B cell (primary cell): ENCODE measurements around the gene TRIOBP. TPM values are rescaled to one million over a fixed set of nuclear protein-coding genes. Genes with fewer than 3 reads are reported as not detected.

ENCODE experiments used
- ATAC-seq: fragments of 200-7000 bp; cut with Tn5 transposase; one replicate; pipeline ENCODE4 v1.10.0; 2021; ENCODE audit warnings: low read depth, mild to moderate bottlenecking, moderate number of reproducible peaks, moderate library complexity
- CTCF ChIA-PET: fragments of 350-600 bp; sonication (Branson Sonifier 250); formaldehyde crosslinking; loops from one replicate; lab custom pipeline; 2021; ENCODE audit warnings: antibody characterized with exemption, inconsistent platforms; lab: Charles Lee
- POLR2A ChIA-PET: fragments of 350-600 bp; sonication (Branson Sonifier 250); formaldehyde crosslinking; loops from one replicate; lab custom pipeline; 2021; ENCODE audit warnings: antibody characterized with exemption; lab: Charles Lee
- DNase-seq: peaks from one replicate; pipeline ENCODE4 v3.0.0; 2013
- H2AFZ ChIP-seq: 2 replicates; pipeline ENCODE4 v1.6.1; 2012; ENCODE audit warnings: mild to moderate bottlenecking, low read depth, low read length; ENCODE audit not compliant: insufficient read depth, poor library complexity, severe bottlenecking
- H3K27ac ChIP-seq, 2 donors: 1 replicate in 1 of 2; 2 replicates in 1 of 2; pipeline ENCODE4 v1.5.1; 2012 to 2013; ENCODE audit warnings: low read length in 2 of 2, mild to moderate bottlenecking in 2 of 2, moderate library complexity in 1 of 2
- H3K27me3 ChIP-seq, 4 experiments: fragments of 200-600 bp in 1 of 4; sonication (generic) in 1 of 4; replicated peaks in 1 of 4; 1 replicate in 2 of 4; 2 replicates in 2 of 4; pipeline versions ENCODE4 v1.6.1 to v1.7.0; 2013 to 2016; ENCODE audit warnings: low read length in 3 of 4, mild to moderate bottlenecking in 2 of 4, mixed read lengths in 1 of 4, moderate library complexity in 1 of 4; ENCODE audit not compliant: insufficient read depth in 4 of 4, control insufficient read depth in 3 of 4; ENCODE audit errors: control extremely low read depth in 1 of 4
- H3K36me3 ChIP-seq, 2 experiments: replicated peaks in 1 of 2; 1 replicate in 1 of 2; 2 replicates in 1 of 2; pipeline versions ENCODE4 v1.6.1 to v1.7.1; 2013; ENCODE audit warnings: low read length in 1 of 2; ENCODE audit not compliant: insufficient read depth in 2 of 2, control insufficient read depth in 1 of 2; ENCODE audit errors: control extremely low read depth in 1 of 2, extremely low read depth in 1 of 2
- H3K4me1 ChIP-seq, 2 donors: fragments of 200-600 bp in 1 of 2; sonication (generic) in 1 of 2; 1 replicate in 1 of 2; 2 replicates in 1 of 2; pipeline versions ENCODE4 v1.5.1 to v1.6.1; 2013 to 2017; ENCODE audit warnings: low read length in 2 of 2; ENCODE audit not compliant: control insufficient read depth in 2 of 2, insufficient read depth in 2 of 2
- H3K4me2 ChIP-seq: replicated peaks from 2 replicates; pipeline ENCODE3; 2012; ENCODE audit warnings: mild to moderate bottlenecking, low read depth, low read length; ENCODE audit not compliant: poor library complexity, severe bottlenecking
- H3K4me3 ChIP-seq, 5 experiments: fragments of 200-600 bp in 1 of 5; sonication (generic) in 1 of 5; 1 replicate in 3 of 5; 2 replicates in 2 of 5; pipeline versions ENCODE4 v1.5.1 to v1.7.0; 2011 to 2016; ENCODE audit warnings: low read length in 4 of 5, mild to moderate bottlenecking in 4 of 5, low read depth in 2 of 5, control low read depth in 1 of 5, moderate library complexity in 1 of 5; ENCODE audit not compliant: insufficient read depth in 1 of 5; ENCODE audit errors: control extremely low read depth in 1 of 5, extremely low read depth in 1 of 5
- H3K79me2 ChIP-seq: fragments of 200-600 bp; sonication (generic); one replicate; pipeline ENCODE4 v1.6.0; 2016; ENCODE audit warnings: low read length; ENCODE audit not compliant: control insufficient read depth, insufficient read depth
- H3K9ac ChIP-seq: fragments of 200-600 bp; sonication (generic); 2 replicates; pipeline ENCODE4 v1.6.1; 2017; ENCODE audit warnings: mild to moderate bottlenecking, low read length, moderate library complexity
- H3K9me3 ChIP-seq, 3 donors: one replicate each; pipeline versions ENCODE4 v1.6.1 to v1.7.1; 2013; ENCODE audit warnings: low read length in 2 of 3; ENCODE audit not compliant: control insufficient read depth in 2 of 3, insufficient read depth in 1 of 3; ENCODE audit errors: control extremely low read depth in 1 of 3
- H4K20me1 ChIP-seq: 2 replicates; pipeline ENCODE4 v1.6.0; 2012; ENCODE audit warnings: mild to moderate bottlenecking, low read length; ENCODE audit not compliant: insufficient read depth, control insufficient read depth, poor library complexity, severe bottlenecking
- H3K27ac Mint-ChIP-seq: one replicate; pipeline ENCODE4 v1.8.0; 2021; ENCODE audit warnings: mixed read lengths
- H3K27me3 Mint-ChIP-seq: one replicate; pipeline ENCODE4 v1.8.0; 2021; ENCODE audit warnings: mixed read lengths
- H3K4me1 Mint-ChIP-seq: one replicate; pipeline ENCODE4 v1.8.0; 2021; ENCODE audit warnings: mixed read lengths
- H3K4me3 Mint-ChIP-seq: one replicate; pipeline ENCODE4 v1.8.0; 2021; ENCODE audit warnings: mixed read lengths
- H3K9me3 Mint-ChIP-seq: one replicate; pipeline ENCODE4 v1.8.0; 2022; ENCODE audit warnings: mixed read lengths; ENCODE audit not compliant: insufficient read depth
- CTCF ChIP-seq: fragments of 200-600 bp; IDR thresholded peaks from one replicate; pipeline ENCODE4 v1.8.0; 2022; ENCODE audit warnings: antibody characterized with exemption, mild to moderate bottlenecking
- EZH2 ChIP-seq: IDR thresholded peaks from 2 replicates; pipeline ENCODE4 v1.6.1; 2012; ENCODE audit warnings: borderline replicate concordance, low read depth, mild to moderate bottlenecking, moderate library complexity, low read length; ENCODE audit not compliant: insufficient read depth, poor library complexity, severe bottlenecking
- WGBS: methylation state at CpG from one replicate; pipeline ENCODE4 v1.1.5; 2013; ENCODE audit warnings: missing lambda C conversion rate; ENCODE audit not compliant: insufficient coverage; 5-methylcytosine and 5-hydroxymethylcytosine counted together
- intact Hi-C: fragments of 100-400 bp; cut with micrococcal nuclease; formaldehyde crosslinking; loops from one replicate; pipeline ENCODE4 v1.10.0; 2022
- polyA plus RNA-seq: library from polyadenylated mRNA; depleted of rRNA; stranded (reverse); fragments of >200 nt; gene quantifications from 2 replicates; pipeline ENCODE4 v1.2.3, GENCODE V29; 2012
- total RNA-seq, 2 donors: library from RNA; stranded (reverse); fragments of 120-200 nt in 1 of 2; gene quantifications; 1 replicate in 1 of 2; 2 replicates in 1 of 2; pipeline versions ENCODE4 v1.2.3 to v1.2.4, GENCODE V29; 2013 to 2022

The TRIOBP gene
- total and polyA plus RNA-seq, 2 donors (not counting 1 experiment from before 2014, with no cell fraction given), result 26.8 to 47.5 TPM

- Histone ChIP-seq H3K27me3 (no peaks in the 10 kb centered on the region), H3K27ac (no peak overlapping the region), H4K20me1 (no peaks in the 10 kb centered on the region), H3K36me3 (peaks cover 0 to 58% of the 10 kb centered on the region in 2 experiments), H3K4me1 (peaks cover 9 to 21% of the 10 kb centered on the region in 2 donors), H3K79me2 (peaks cover 15% of the 10 kb centered on the region), H3K9ac (no peak overlapping the region), H3K9me3 (no peaks in the 10 kb centered on the region), H3K4me2 (no peak overlapping the region), H2AFZ (no peak overlapping the region), H3K4me3 (no peak overlapping the region)
- Mint-ChIP-seq H3K27me3 (no peaks in the 10 kb centered on the region), H3K27ac (no peak overlapping the region), H3K4me3 (no peak overlapping the region), H3K9me3 (no peaks in the 10 kb centered on the region), H3K4me1 (peaks cover 19% of the 10 kb centered on the region)
- no peak for TF ChIP-seq EZH2
- no peak for TF ChIP-seq CTCF
- WGBS, result 100% methylated on average over 6 of the region's 7 CpGs
- CTCF ChIA-PET, result interaction anchor here (0.8 kb wide), 1 partner anchor 47 kb away, joined by 3 read pairs; no protein-coding TSS in a partner anchor
- no peak for DNase-seq
- intact Hi-C loops, result no loop called here
- POLR2A ChIA-PET, result no interaction called here
- no peak for ATAC-seq
These were observed 6.4 kb upstream of the TRIOBP start for GRCh38 chr22:37690407-37690806.

- H3K27ac ChIP-seq, result no peak overlapping the region
- Mint-ChIP-seq H3K4me3 (no peak overlapping the region), H3K4me1 (peaks cover 22% of the 10 kb centered on the region), H3K27ac (no peak overlapping the region), H3K27me3 (no peaks in the 10 kb centered on the region), H3K9me3 (no peaks in the 10 kb centered on the region)
- H3K4me3 ChIP-seq, result no peak overlapping the region
- H3K27me3 ChIP-seq, result no peaks in the 10 kb centered on the region
- ChIA-PET POLR2A (no interaction called here), CTCF (no interaction called here)
- H3K79me2 ChIP-seq, result peaks cover 15% of the 10 kb centered on the region
- H4K20me1 ChIP-seq, result no peaks in the 10 kb centered on the region
- no peak for ATAC-seq
- TF ChIP-seq CTCF (no peak), EZH2 (no peak)
- peaks cover 5 to 20% of the 10 kb centered on the region in 2 donors for H3K4me1 ChIP-seq
- over 99% methylated on average over 17 of the region's 18 CpGs for WGBS
- DNase-seq, result no peak
- H2AFZ ChIP-seq, result no peak overlapping the region
- no peak overlapping the region for H3K9ac ChIP-seq
- intact Hi-C loops, result no loop called here
- peaks cover 0 to 58% of the 10 kb centered on the region in 2 experiments for H3K36me3 ChIP-seq
- H3K9me3 ChIP-seq, result no peaks in the 10 kb centered on the region
- no peak overlapping the region for H3K4me2 ChIP-seq
These were observed 5.8 kb upstream of the TRIOBP start for GRCh38 chr22:37690901-37691504.
